OCI-M2 (cell line): ENCODE measurements around the gene TC2N.
"Not testable (repeated sequence)": the region's sequence is repeated elsewhere in the genome, so short reads cannot be mapped to it uniquely, and the experiment has no call there.

Experiments
- DNase-seq: peaks from one replicate; lab custom pipeline; 2025; ENCODE audit not compliant: unreplicated experiment; lab: John Stamatoyannopoulos, UW

Gene TC2N

GRCh38 chr14:91835197-91835919 is 32.0 kb downstream of the TC2N start:
- no peak for DNase-seq

GRCh38 chr14:91834571-91834970 is 32.8 kb downstream of the TC2N start:
- no peak for DNase-seq

GRCh38 chr14:91831337-91831736 is 36.0 kb downstream of the TC2N start:
- no peak for DNase-seq

- no peak for DNase-seq
Measured at GRCh38 chr14:91830777-91831176, 36.6 kb downstream of the TC2N start.

- no peak for DNase-seq
Measured at GRCh38 chr14:91829511-91829910, 37.8 kb downstream of the TC2N start.

- no peak for DNase-seq
Measured at GRCh38 chr14:91827746-91828145, 39.6 kb downstream of the TC2N start.

GRCh38 chr14:91817566-91818325 is 49.6 kb downstream of the TC2N start:
- DNase-seq = no peak

GRCh38 chr14:91814317-91814716 is 53.0 kb downstream of the TC2N start:
- DNase-seq = no peak

- DNase-seq = no peak
Measured at GRCh38 chr14:91810699-91811098, 56.6 kb downstream of the TC2N start.

GRCh38 chr14:91806716-91807115 is 60.6 kb downstream of the TC2N start:
- DNase-seq = no peak

GRCh38 chr14:91806094-91806493 is 61.2 kb downstream of the TC2N start:
- not testable (repeated sequence) for DNase-seq

- DNase-seq = no peak
Measured at GRCh38 chr14:91805659-91806058, 61.7 kb downstream of the TC2N start.

GRCh38 chr14:91801358-91801757 is 66.0 kb downstream of the TC2N start:
- no peak for DNase-seq

- no peak for DNase-seq
Measured at GRCh38 chr14:91796617-91797347, 70.6 kb downstream of the TC2N start.

GRCh38 chr14:91793704-91794103 is 73.6 kb downstream of the TC2N start:
- DNase-seq = no peak

GRCh38 chr14:91786188-91786587 is 81.1 kb downstream of the TC2N start:
- DNase-seq = no peak

GRCh38 chr14:91780452-91780851 is 86.9 kb downstream of the TC2N start:
- DNase-seq = no peak

- no peak for DNase-seq
Measured at GRCh38 chr14:91778217-91778616, 89.1 kb downstream of the TC2N start.

GRCh38 chr14:91774140-91775096 is 92.9 kb downstream of the TC2N start:
- no peak for DNase-seq

- no peak for DNase-seq
Measured at GRCh38 chr14:91770185-91770584, 97.2 kb downstream of the TC2N start.
